GM18907 (cell line): ENCODE data around the gene AHDC1.

Source experiments
- ATAC-seq: cut with Tn5 transposase; IDR thresholded peaks from one replicate; pipeline ENCODE4 v1.9.1; 2021; ENCODE audit warnings: mild to moderate bottlenecking, moderate library complexity; ENCODE audit not compliant: unreplicated experiment

The AHDC1 gene

DNA sequence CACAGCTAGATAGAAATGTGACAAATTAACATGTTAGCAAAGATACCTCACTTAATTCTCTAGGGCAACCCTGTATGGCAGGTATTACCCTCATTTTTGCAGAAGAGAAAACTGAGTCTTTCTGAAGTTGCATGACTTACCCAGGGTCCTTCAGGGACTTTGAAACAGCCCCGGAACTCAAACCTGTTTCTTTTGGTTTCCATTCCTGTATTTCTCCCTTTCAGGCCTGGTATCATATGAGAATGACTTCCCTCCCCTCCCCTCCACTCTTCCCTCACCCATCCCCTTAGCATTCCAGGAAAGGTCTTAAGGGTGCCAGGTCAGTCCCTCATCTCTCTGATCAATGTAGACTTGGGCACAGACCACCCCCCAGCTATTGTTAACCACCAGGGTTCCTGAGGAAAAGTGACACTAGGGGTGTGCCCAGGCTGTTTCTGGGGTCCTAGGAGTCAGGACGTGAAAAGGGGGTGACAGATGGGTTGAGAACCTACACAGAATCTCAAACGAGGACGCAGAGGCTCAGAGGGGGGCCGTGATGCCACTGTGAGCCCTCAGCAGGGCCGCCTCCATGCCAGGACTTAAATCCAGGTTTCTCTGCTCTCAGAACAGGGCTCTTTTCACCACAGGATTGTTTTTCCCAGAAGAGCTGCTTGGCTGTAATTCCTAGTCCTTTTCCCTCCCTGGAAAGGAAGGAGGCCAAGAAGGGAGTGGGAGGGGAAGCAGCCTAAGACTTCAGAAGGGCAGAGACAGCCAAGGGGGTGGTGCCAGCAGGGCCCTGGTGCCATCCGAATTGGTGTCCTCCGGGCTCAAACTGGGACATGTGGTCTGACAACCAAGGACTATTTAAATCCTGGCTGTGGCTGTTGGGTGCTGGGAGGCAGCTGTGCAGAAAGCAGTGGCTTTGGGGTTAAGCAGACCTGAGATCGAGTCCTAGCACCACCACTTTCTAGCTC, 111.9 kb downstream of the AHDC1 start:
- ATAC-seq, result no peak

DNA sequence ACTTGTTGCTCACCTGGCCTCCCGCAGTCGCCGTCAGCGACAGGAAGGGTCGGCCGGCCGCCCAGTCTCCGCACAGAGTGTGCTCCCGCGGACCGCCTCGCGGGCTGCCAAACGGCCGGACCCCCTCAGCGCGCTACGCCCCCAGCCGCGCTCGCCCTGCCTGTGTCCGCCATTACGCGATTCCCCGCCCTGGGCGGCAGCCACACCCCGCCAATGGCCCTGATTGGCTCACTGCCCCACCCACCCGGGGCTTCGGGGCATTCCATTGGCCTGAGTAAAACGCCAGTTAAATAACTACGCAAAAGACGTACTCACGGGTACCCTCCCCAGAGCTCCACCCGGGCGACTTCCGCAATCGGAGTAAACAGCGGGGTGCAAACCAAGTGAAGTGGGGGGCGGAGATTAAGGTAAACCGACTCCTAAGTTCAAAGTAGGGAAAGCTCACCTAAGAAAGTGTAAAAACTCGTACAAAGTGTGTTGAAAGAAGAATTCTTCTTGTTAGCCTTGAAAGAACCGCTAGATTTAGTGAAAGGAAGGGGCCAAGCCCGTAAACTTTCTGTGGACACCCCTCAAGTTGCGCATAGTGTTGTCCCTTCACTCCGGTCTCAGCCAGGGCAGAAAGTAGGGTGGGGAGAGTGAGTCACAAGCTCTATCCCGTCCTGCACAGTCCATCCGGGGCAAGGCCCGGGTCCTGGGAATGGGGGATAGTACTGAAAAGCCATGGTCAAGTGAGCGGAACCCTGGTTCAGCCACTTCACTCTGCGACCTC, 113.8 kb downstream of the AHDC1 start, which contains the start of gene WASF2:
TSS of gene WASF2 (minus strand) at position 195 of the 769 bp plus-strand sequence. CDS start 61,277 bp downstream, outside the sequence.
- ATAC-seq, result peak; percentile 84

DNA sequence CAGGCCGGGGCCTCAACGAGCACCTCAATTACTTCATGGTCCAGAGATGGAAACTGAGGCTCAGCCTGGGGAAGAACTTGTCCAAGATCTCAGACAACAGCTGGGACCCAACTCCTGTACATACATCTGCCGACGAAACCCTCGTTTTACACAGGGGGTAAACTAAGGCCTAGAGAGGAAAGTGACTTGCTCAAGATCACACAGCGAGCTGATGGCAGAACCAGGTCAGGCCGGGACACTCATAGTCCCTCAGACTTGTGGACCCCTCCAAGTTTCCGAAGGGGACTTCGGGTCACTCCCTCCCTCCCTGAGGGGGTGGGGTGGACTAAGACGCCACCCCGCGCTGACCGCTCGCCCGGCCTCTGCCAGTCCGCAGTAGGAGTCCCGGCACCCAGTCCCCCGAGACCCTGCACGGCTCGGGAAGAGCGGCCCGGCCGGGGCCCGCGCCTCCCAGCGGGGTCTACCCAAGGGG, 114.4 kb downstream of the AHDC1 start:
- ATAC-seq, result peak; percentile 37

DNA sequence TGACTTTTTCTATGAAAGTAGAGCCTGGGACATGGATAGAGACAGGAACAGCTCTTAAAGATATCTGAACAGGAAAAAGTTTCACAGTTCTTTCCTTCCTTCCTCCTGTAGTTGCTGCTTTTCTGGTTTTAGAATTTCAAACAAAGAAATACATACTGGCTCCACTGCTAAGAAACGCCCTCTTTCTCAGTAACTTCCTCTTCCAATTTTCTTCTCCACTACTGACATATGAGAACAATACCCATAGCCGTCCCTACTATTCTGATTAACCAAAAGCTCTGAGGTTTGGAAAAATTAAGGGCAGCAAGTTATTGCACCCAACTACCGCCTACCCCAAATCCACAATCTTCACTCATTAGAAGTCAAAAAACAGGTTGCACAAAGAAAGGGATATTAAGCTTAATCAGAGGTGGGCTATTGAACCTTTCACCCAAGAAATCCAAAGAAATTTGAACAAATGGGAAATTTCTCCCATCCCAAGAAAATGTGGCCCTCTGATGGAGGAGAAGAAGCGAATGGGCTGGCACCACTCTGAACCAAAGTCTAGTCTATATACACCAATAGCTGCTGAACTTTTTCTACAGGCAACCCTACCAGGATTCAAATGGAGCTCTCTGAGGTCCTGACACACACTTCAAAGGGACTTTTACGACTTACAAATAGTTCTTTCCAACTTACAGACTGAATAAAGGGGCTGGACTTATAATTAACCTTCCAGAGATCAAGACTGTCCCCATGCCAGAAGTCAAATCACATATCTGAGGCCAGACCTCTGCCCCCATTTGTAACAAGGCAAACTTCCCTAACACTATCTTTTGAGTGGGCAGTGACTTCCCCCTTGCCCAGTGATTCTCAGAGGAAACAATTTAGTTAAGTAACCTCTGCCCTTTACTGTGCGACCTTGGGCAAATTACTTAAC, 115.7 kb downstream of the AHDC1 start:
- ATAC-seq, result no peak

DNA sequence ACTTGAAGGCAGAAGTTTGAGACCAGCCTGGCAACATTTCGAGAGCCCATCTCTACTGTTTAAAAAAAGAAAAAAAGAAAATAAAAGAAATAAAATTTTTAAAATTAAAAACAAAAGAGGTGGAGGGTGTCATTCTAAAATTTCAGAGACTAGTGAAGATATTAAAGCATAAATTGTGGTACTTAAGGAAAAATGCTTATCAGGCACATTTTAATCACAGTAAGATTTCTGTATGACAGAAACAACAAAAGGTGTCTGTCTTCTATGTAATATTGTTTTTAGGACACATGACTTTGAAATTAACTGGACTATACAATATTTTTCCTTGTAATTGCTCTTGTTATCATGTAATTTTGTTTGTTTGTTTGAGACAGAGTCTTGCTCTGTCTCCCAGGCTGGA, 118.6 kb downstream of the AHDC1 start:
- no peak for ATAC-seq
